GM18519 (cell line): Measurements from ENCODE around the gene B4GALT6.
"Not testable (repeated sequence)": the region's sequence is repeated elsewhere in the genome, so short reads cannot be mapped to it uniquely, and the experiment has no call there.

Experiments
- ATAC-seq: cut with Tn5 transposase; IDR thresholded peaks from one replicate; pipeline ENCODE4 v1.9.1; 2021; ENCODE audit warnings: mild to moderate bottlenecking, moderate library complexity; ENCODE audit not compliant: unreplicated experiment, low FRiP score

Gene B4GALT6, protein sequence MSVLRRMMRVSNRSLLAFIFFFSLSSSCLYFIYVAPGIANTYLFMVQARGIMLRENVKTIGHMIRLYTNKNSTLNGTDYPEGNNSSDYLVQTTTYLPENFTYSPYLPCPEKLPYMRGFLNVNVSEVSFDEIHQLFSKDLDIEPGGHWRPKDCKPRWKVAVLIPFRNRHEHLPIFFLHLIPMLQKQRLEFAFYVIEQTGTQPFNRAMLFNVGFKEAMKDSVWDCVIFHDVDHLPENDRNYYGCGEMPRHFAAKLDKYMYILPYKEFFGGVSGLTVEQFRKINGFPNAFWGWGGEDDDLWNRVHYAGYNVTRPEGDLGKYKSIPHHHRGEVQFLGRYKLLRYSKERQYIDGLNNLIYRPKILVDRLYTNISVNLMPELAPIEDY

DNA sequence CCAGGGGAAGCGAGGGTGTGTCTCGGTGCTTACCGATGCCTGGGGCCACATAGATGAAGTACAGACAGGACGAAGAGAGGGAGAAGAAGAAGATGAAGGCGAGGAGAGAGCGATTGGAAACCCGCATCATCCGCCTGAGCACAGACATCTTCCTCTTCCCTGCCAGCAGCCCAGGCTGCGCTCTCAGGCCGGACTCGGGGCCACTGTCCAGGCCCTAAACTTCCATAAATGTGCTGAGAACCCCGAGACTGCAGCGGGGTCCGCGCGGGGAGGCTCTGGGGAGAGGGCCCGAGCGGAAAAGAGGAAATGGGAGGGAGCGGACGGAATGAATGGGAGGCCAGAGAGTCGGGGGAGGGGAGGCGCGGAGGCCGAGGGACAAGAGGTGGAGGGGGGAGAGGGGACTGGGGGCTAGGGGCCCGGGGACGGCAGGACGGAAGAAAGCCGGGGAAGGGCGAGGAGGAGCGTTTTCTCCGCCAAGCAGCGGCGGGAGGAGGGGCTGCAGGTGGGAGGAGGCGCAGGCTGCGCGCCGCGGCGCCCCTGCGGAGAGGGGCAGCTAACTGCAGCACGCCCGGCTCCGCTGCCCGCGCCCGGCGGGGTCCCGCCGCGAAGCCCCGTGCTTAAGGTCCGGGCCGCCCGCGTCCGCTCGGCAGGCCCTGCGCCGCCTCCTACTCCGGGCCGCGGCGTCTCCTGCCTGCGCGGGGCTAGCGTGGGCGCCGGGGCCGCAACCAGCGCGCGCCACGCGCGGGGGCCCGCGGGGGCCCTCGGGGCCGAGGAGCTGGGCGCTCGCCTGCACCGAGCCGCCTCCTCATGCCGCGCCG is at the start of gene B4GALT6:
TSS of gene B4GALT6 (minus strand) at position 303 of the 818 bp plus-strand sequence. CDS start at position 148, 155 bp downstream.
- peak; percentile 29 for ATAC-seq

DNA sequence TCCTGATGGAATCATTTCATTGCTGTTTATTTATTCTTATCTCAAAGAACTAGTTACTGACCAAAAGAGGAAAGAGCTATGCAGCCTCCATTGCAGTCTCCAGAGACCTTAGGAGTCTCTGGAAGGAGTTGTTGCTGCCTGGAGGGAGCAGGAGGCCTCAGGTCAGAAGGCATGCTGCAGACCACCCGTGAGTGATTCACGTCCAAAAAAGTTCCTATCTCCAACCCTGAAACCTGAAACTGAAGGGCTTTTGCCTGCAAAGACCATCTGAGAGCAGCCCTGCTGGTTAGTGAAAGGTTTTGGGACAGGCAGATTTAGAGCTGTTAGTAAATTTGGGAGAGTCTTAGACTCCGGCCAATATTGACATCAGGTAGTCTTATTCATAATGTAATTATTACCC is 47.2 kb upstream of the B4GALT6 start:
- no peak for ATAC-seq

DNA sequence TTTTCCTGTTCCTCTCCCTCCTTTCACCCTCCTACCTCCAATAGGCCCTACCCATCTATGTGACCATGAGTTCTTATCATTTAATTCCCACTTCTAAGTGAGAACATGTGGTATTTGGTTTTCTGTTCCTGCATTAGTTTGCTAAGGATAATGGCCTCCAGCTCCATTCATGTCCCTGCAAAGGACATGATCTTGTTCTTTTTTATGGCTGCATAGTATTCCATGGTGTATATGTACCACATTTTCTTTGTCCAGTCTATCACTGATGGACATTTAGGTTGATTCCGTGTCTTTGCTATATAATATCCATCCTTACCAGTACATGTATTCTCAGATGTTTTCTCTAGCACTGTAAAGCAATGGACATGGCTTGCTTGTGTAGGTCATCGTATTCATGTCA is 44.8 kb upstream of the B4GALT6 start:
- not testable (repeated sequence) for ATAC-seq

DNA sequence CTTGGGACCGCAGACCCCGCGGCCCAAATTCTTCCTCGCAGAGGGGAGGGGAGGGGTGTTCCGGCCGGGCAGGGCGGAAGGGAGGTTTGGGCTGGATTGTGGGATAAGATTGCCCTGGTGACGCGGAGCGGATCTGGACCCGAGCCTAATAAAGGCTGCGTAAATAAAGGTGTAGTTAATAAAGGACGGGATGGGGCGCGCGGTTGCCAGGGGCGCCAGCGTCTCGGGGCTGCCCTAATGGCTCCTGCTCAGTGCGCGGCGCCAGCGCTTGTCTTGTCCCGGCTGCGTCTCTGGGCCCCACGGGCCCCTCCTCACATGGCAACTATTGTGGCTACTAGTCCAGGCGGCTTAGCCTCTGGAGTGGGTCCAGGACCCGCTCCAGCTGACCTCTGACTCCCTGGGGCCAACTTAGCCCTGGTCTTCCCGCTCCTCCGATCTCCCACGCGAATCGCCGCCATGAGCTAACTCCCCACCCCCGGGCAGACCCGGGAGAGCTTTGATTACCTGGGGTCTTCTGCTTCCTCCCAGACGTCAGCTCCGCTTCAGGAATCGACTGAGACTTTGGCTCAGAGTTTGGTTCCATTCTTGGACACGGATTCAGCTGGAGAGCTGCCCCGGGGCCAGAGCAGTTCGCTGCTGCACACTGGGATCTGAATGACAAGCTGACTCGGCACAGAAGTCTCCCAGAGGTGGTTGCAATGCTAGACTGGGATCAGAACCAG is 39.8 kb upstream of the B4GALT6 start:
- ATAC-seq: no peak

DNA sequence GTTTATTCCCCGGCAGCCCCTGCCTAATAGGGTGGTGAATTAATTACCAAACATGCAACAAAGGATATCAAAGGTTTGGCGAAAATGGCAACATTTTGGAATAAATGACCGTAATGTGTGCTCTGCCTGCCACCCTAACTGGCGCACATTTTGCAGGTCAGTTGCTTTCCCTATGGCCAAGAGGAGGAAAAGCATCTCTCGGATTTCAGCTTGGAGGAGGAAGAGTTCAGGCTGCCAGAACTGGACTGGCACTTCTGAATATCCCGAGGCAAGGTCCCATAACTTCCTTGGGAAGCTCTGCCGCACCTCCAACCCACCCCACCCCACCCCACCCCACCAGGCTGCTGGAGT is 39.2 kb upstream of the B4GALT6 start:
- no peak for ATAC-seq

DNA sequence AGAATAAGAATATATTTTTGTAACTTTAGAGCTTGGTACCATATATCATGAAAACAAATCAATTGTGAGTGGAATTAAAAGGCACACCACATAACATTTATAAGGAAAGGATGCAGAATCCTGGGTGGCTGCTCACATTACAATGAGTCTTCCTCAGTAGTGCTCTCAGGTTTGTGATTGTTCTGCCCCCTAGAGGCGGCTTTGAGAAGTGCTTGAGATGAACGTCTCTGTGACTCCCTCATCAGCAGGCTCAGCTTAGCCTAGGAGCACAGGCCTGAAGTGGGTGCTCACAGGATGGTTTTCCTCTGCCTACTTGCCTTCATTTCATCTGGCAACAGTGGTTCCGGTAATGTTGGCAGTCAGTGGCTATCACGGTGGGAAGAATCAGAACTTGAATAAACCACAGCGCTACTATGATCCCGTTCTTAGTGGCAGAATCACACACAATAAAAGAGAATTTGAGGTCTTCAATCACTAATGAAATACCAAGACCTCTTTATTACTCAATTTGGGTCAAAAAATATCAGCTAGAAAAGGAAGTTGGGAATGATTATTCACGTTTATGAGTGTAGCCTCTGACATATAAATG is 38.1 kb upstream of the B4GALT6 start:
- peak; percentile 97 for ATAC-seq

DNA sequence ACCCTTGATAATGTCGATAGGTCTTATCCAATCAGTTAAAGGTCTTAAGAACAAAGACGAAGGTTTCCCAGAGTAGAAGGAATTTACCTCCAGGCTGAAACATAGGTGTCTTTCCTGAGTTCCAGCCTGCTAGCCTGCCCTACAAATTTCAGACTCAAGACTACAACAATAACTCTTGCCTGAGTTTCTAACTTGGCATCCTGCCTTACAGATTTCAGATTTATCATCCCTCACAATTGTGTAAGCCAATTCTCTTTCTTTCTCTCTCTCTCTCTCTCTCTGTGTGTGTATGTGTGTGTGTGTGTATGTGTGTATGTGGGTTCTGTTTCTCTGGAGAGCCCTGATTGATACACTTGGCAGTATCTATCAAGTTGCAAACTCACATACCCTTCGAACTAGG is 37.2 kb upstream of the B4GALT6 start:
- ATAC-seq: no peak

DNA sequence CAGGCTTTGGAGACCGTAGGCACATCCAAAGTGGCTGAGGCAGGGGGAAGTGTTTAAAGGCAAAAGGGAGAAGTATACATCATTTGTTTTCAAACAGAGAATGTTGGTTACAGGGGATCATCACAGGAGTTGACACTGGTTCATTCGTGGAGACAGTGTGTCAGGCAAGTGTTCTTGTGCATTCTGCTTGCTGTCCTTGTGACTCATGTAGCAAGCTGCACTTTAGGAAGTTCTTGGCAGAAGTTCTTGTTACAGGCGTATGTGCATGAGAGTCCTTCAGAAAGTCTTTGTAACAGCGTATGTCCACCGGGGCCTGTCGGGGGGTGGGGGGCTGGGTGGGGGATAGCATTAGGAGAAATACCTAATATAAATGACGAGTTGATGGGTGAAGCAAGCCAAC is 36.5 kb upstream of the B4GALT6 start:
- no peak for ATAC-seq

DNA sequence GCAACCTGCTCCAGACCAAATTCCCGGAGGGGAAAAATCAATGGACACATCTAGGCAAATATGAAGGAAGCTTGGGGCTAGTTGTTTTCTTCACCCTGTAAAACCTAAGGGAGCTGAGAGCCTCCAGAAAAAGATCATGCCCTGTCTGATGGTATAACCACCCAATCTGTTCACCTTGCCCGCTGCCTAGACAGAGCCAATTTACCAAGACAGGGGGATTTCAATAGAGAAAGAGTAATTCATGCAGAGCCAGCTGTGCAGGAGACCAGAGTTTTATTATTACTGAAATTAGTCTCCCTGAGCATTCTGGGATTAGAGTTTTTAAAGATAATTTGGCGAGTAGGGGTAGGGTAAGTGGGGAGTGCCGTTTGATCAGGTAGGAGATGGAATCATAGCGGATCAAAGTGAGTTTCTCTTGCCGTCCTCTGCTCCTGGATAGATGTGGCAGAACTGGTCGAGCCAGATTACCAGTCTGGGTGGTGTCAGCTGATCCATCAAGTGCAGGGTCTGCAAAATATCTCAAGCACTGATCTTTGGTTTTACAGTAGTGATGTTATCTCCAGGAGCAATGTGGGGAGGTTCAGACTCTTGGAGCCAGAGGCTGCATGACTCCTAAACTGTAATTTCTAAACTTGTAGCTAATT is 35.1 kb upstream of the B4GALT6 start:
- no peak for ATAC-seq

DNA sequence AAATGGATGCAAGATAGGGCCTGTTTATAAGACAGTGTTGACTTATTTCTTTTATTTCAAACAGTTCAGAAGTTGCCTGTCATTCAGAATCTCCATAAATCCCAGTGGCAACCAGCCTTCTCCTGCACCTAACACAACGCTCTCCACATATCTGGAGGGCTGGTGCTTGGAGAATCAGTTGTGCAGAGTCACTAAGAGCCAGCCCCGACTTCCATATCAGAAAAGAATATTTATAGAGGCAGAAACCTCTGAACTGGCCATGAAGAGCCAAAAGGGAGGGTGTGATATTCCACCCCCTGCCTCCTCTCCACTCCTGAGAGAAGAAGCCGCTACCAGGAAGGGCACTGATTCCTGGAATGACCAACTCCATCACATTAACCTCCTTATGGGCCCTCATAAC is 34.0 kb upstream of the B4GALT6 start:
- no peak for ATAC-seq

DNA sequence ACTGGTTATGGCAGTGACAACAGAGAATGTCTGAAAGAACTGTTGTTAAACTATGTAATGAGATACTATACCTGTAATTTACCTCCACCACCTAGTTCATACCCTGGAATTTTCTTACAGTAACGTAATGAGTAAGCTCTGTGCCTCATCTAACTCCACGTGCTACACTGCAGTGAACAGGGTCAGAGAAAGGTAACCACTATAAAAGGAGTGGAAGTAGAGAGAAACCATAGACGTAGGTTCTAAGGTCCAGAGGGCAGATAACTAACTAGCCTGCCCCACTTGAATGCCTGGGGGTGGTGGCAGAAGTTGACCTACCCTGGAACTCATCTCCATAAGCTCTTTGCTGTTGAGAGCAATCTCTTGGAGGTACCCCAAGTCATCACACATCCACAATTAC is 32.0 kb upstream of the B4GALT6 start:
- ATAC-seq: no peak

DNA sequence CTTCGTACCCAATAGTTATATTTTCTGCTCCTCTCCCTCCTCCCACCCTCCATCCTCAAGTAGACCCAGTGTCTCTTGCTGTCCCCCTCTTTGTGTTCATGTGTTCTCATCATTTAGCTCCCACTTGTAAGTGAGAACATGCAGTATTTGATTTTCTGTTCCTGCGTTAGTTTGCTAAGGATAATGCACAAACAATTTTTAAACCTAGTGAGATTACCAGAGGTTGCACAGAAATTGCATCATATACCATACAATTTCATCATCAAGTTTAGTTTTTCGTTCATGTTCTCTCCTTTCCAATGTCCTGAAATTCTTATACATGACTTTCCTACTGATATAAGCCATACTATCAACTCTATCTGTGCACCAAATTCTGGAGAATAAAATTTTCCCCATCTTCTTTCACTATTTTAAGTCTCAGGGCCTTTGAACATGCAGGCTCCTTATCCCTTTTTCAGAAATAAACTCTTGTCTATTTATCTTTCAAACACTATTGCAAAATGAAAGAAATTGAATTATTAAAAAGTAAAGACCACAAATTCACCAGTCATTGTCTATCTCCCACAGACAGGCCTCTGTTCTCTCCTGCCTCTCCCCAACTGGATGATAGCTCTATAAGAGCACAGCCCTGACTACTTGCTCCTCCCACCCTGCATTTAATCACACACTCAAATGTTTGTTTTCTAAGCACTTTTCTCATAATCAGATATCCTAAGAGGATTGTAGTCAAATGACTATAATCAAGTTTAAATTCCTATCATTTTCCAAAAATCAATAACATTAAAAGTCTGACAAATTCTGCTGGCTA is 27.2 kb upstream of the B4GALT6 start:
- no peak for ATAC-seq

DNA sequence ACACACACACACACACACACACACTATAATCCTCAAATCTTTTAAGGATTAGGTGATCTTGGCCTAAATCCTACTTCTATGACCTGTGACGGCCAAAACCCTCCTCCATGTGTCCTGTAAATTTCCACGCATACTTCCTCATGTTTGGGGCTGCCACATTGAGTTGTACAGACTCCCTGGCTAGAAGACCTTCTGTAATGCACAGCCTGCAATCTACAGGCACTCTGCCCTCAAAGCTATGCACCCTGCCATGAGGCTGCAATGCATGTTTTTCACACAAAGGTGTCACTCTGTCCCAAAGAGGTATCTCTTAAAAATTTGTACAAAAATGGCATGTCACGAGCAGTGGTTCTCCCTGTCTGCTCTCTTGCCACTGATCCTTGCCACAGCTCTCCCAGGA is 26.4 kb upstream of the B4GALT6 start:
- ATAC-seq: peak; percentile 83

DNA sequence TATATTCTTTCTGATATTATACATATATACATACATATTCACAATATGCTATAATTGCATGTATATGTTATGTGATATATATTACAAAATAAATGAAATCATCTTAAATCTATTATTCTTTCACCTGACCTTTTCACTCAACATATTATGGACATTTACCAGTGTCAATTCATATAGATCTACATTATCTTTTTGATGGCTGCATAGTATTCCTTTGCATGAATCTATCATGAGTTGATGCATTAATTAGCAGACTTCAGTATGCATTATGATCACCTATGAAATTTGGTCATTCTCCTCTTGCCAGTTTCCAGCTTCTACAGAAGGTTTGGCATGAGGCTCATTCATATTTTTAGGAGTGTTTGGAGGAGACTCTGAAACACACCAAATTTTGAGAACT is 23.4 kb upstream of the B4GALT6 start:
- ATAC-seq: no peak

DNA sequence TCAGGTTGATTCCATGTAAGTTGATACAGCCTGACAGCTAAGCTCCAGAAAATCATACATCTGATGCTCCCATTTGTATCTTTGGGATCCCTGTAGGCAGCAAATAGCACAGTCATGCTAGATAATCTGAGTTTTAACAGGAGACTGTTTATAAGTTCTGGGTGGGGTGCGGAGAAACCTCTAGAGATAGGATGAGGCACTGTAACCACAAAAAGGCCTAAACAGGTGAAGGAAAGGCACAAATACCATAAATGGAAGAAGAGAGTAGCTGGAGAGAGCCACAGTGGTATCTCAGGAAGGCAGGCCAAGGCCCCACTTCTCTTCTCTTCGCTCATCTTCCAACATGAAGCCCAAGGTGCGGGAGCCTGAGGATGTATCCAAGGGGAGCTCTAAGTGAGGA is 18.1 kb upstream of the B4GALT6 start:
- no peak for ATAC-seq

DNA sequence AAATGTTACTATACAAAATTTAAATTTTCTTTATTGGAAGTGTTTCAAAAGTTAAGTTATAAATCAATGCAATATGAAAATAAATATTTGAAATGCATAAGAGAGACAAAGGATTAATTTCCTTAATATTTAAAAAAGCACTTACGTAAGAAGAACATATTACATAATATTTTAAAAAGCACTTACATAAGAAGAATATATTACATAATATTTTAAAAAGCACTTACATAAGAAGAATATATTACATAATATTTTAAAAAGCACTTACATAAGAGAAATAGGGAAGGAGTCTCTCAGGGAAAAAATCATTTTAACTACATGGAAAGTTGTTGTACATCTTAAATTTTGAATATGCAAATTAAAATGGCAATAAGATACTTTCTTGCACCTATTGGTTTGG is 17.4 kb upstream of the B4GALT6 start:
- no peak for ATAC-seq

DNA sequence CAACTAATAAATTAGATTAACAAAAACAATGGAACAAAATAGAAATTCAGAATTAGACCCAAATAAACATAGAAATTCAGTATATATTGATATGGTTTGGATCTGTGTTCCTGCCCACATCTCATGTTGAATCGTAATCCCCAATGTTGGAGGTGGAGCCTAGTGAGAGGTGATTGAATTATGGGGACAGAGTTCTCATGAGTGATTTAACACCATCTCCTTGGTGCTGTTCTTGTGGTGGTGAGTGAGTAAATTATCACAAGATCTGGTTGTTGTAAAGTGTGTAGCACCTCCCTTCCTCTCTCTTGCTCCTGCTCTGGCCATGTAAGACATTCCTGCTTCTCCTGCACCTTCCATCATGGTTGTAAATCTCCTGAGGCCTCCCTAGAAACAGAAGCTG is 16.6 kb upstream of the B4GALT6 start:
- ATAC-seq: no peak

DNA sequence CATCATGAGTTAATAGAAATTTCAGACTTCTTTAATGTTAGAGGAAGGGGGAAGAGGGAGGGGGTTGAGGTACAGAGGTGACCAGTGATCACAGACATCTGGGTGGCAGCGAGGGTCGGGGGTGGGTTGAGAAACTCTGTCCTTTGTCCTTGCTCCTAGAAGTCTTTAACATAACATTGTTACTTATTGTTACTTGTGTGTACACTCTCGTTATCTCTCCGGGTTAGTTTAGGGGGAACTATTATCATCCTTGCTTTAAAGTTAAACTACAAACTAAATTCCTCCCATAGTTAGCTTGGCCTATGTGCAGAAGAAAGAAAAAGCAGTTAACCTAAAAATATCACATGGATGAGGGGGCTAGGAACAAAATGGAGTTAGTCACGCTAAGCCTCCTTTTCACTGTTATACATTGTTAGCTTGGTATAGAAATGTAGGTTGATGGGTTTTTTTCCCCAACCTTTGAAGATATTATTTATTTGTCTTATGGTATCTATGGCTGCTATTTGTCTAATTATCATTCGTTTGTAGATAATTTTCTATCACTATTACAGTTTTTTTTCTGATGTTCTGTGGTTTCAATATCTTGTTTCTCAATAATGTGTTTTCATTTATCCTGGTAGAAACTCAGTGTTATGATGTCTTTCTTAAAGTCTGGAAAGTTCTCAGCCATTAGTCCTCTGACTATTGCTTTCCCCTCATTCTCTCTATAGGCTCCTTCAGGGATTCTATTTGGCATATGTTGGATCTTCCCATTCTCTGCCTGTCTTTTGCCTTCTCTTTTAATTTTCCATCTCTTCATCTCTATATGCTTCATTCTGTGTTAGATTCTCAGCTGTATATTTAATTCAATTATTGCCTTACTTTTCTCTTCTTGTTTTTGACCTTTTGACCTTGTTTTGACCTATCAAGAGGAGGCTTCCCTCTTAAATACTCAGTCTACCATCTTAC is 13.2 kb upstream of the B4GALT6 start:
- ATAC-seq: no peak

DNA sequence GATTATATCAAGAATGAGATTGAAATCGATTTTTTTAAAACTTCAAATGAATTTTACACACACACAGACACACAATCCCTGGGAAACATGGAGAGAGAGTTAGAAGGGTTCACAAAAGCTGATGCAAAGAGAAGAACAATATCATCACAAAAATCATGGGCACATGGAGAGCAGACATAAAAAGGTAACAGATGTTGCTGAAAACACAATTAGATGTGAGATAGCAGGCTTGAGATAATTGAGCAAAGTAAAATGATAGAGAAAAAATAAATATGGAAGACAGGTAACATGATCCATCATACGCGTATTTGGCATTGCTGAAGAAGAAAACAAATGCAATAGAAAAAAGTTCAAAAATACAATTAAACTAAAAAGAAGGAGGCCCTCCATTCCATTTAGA is 11.6 kb upstream of the B4GALT6 start:
- ATAC-seq: no peak
